Lower leg skin (tissue), 4 donors: Measurements from ENCODE around the gene LMTK3. TPM values are rescaled to one million over a fixed set of nuclear protein-coding genes. Genes with fewer than 3 reads are reported as not detected.
A peak's percentile ranks its signal among the peaks of the same experiment; 100 is the strongest.

Source experiments
- DNase-seq, 2 donors: peaks; one replicate each; pipeline ENCODE4 v3.0.0-alpha.2; 2019; ENCODE audit warnings: low spot score in 2 of 2
- H3K4me3 ChIP-seq: fragments of 200-600 bp; sonication (generic); 2 replicates; pipeline ENCODE4 v1.5.1; 2017; ENCODE audit warnings: mild to moderate bottlenecking, low read depth; ENCODE audit not compliant: poor library complexity, severe bottlenecking
- POLR2A ChIP-seq, 2 donors: fragments of 450-650 bp; IDR thresholded peaks; one replicate each; pipeline ENCODE4 v1.6.1; 2016 to 2017; ENCODE audit warnings: antibody characterized with exemption in 2 of 2, mild to moderate bottlenecking in 1 of 2, moderate library complexity in 1 of 2
- WGBS, 2 donors: methylation state at CpG; one replicate each; pipeline ENCODE4 v1.1.5; 2018; 5-methylcytosine and 5-hydroxymethylcytosine counted together
- intact Hi-C: fragments of 100-400 bp; cut with DNase I; formaldehyde crosslinking; loops from one replicate; pipeline ENCODE4 v1.15.0; 2023; ENCODE audit warnings: low total_unique reads
- total RNA-seq, 4 donors: library from RNA; depleted of rRNA; stranded (reverse); fragments of >200 nt; gene quantifications; one replicate each; pipeline ENCODE4 v1.1.0, GENCODE V29; 2016
- TF ChIP-seq, protein P1 (sequence below), 3 donors: fragments of 450-650 bp; IDR thresholded peaks; one replicate each; pipeline ENCODE4 v1.5.1; 2016; ENCODE audit warnings: antibody characterized with exemption in 3 of 3, mild to moderate bottlenecking in 3 of 3, moderate library complexity in 2 of 3

The LMTK3 gene
- total RNA-seq, 4 donors from 2014 or later, result 5.3 to 6.7 (median 5.8) TPM

DNA sequence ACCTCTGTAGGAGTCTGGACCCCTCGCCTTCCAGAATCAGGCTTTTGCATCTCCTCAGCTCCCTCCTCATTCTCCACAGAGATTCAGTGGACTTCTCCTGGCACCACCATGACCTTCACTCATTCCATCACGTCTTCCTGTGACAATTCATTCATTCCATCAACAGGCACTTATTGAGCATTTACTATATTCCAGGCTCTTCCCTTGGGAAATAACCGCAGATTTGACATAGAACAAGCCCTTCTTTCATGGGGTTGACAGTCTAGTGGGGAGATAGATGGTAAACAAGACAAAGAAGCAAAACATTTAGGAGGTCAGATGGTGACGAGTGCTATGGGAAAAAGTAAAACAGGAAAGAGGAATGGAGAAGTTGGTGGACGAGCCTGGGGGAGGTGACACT, 37.7 kb upstream of the LMTK3 start:
- H3K4me3 ChIP-seq, result no peak overlapping the region
- WGBS, 2 donors, result 79% methylated on average over 5 of the region's 5 CpGs
- DNase-seq, result no peak
- TF ChIP-seq, protein P1, sequence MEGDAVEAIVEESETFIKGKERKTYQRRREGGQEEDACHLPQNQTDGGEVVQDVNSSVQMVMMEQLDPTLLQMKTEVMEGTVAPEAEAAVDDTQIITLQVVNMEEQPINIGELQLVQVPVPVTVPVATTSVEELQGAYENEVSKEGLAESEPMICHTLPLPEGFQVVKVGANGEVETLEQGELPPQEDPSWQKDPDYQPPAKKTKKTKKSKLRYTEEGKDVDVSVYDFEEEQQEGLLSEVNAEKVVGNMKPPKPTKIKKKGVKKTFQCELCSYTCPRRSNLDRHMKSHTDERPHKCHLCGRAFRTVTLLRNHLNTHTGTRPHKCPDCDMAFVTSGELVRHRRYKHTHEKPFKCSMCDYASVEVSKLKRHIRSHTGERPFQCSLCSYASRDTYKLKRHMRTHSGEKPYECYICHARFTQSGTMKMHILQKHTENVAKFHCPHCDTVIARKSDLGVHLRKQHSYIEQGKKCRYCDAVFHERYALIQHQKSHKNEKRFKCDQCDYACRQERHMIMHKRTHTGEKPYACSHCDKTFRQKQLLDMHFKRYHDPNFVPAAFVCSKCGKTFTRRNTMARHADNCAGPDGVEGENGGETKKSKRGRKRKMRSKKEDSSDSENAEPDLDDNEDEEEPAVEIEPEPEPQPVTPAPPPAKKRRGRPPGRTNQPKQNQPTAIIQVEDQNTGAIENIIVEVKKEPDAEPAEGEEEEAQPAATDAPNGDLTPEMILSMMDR (IDR thresholded peaks at IDR 0.05), result no peak
- no peak for TF ChIP-seq POLR2A (IDR thresholded peaks at IDR 0.05)
- intact Hi-C loops, result no loop called here

DNA sequence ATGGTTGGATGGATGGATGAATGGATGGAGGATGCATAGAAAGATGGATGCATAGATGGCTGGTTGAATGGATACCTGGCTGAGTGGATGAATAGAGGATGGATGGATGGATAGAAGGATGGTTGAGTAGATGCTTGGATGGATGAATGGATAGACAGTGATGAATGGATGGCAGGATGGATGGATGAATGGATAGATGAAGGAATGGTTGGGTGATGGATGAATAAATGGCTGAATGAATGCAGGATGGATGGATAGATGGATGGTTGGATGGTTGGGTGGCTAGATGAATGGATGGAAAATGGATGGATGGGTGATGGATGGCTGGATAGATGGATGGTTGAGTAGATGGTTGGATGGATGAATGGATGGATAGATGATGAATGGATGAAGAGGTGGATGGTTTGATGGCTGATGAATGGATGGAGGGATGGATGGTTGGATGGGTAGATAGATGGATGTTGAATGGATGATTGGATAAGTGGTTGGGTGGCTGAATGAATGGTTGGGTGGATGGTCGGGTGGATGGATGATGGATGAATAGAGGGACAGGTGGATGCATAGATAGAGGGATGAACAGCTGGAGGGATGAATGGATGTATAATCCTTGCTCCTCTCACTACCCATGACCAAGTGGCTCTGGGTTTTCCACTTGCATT, 36.7 kb upstream of the LMTK3 start:
- no peak for DNase-seq
- TF ChIP-seq, protein P1 (IDR thresholded peaks at IDR 0.05), result peak in 1 of 3 donors; percentile 20
- no peak for TF ChIP-seq POLR2A (IDR thresholded peaks at IDR 0.05)
- intact Hi-C loops, result no loop called here
- 96 to 97% methylated on average over 1 of the region's 1 CpG for WGBS, 2 donors
- H3K4me3 ChIP-seq, result no peak overlapping the region

DNA sequence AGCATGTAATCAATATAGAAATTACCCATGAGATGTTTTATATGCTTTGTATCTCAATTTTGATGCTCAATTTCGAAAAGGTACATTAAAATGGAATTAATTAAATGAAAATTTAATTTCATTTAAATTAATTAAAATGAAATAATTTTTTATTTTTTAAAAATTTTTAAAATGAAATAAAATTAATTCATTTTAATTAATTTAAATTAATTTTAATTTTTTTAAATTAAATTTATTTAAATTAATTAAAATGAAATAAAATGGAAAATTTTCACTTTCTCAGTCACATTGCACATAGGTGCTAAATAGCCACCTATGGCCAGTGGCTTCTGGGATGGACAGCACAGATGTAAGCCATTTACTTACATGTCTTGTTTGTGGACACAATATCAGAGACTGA, 36.1 kb upstream of the LMTK3 start:
- 0 to 85% methylated on average over 1 of the region's 1 CpG for WGBS, 2 donors
- H3K4me3 ChIP-seq, result no peak overlapping the region
- intact Hi-C loops, result no loop called here
- TF ChIP-seq POLR2A (IDR thresholded peaks at IDR 0.05), result no peak
- TF ChIP-seq, protein P1 (IDR thresholded peaks at IDR 0.05), result no peak
- no peak for DNase-seq

DNA sequence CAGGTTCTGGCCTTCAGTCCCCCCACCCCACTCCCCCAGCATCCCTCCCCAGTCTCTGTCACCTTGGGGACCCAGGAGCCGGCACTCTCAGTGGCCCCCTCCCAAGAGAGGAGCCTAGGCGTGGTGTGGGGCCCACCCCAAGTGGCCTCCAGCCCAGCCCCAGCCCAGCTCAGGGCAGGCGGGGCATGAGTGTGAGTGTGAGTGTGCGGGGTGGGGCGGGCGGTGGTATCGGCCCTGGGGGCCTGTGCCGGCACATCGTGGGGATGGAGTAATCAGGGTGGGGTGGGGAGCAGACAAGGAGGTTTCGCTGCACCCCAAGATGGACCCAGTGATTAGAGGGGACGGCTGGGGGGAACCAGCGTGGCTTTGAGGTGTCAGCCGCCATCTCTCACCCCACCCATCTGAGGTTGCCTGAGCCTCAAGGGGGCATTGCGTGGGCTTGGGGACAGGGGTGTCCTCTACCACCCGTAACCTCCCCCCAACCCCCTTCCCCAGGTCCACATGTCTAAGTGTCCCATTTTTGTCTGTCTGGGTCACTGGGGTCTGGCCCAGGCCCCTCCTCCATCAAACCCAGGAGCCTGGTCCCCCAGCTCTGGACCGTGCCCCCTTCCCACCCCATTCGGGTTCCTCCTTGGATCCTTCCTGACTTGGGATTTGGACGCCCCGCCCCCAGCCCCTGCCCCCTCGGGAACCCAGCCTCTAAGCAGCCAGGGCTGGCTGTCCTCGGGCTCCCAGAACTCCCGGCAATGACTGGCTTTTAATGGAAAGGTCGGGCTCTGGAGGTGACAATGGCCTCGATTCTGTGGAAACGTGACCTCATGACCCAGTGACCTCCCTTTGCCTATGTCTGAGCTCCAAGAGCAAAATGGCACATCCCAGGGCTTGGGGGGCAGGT, 33.5 kb upstream of the LMTK3 start:
- DNase-seq, result no peak
- 46 to 51% methylated on average over 22 to 25 of the region's 25 CpGs for WGBS, 2 donors
- no peak for TF ChIP-seq POLR2A (IDR thresholded peaks at IDR 0.05)
- TF ChIP-seq, protein P1 (IDR thresholded peaks at IDR 0.05), result no peak
- H3K4me3 ChIP-seq, result no peak overlapping the region
- intact Hi-C loops, result no loop called here

DNA sequence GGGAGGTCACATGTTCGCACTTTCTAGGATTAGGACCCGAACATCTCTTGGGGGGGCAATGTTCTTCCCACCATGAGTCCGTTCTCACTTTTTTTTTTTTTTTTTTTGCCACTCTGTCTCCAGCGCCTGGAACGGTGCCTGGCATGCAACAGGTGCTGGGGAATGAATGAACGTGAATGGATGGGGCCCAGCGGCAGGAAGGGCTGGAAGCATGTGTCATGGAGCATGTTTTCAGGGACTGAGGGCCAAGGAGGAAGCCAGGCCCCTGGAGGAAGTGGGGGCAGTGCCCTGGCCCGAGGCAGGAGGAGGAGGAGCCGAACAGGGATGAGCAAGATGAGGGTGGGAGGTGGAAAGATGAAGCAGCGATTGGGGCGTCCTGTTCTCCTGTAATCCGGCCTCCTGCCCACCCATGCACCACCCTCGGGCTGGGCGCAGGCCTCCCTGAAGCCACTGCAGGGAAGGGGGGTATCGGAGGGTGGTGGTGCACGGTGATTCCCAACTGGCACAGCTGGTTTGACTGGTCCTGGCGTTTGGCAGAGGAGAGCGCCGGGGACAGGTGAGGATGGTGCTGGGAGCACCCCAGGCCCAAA, 31.6 kb upstream of the LMTK3 start:
- DNase-seq, result peak in 1 of 2 donors; percentile 53
- no peak for TF ChIP-seq POLR2A (IDR thresholded peaks at IDR 0.05)
- TF ChIP-seq, protein P1 (IDR thresholded peaks at IDR 0.05), result no peak
- 12 to 21% methylated on average over 19 of the region's 19 CpGs for WGBS, 2 donors

More for the DNA sequence above, 31.6 kb upstream of the LMTK3 start:
- H3K4me3 ChIP-seq, result no peak overlapping the region
- intact Hi-C loops, result no loop called here
